GM12891 (cell line): ENCODE measurements around the gene APC2.

ENCODE experiments used
- DNase-seq: peaks from one replicate; pipeline ENCODE4 v3.0.0; 2011; ENCODE audit warnings: low spot score; ENCODE audit not compliant: insufficient read length
- FAIRE-seq: peaks from 2 replicates; lab custom pipeline; 2011; peaks lifted over from hg19 to GRCh38; lab: Jason Lieb, UNC
- PAX5 ChIP-seq: IDR thresholded peaks from 2 replicates; pipeline ENCODE4 v1.6.1; 2011; ENCODE audit warnings: low read length, moderate library complexity, mild to moderate bottlenecking; ENCODE audit not compliant: insufficient read depth, severe bottlenecking
- POLR2A ChIP-seq: IDR thresholded peaks from 2 replicates; pipeline ENCODE4 v1.6.1; 2011; ENCODE audit warnings: low read depth, low read length, control low read depth
- POLR2AphosphoS5 ChIP-seq: IDR thresholded peaks from 2 replicates; pipeline ENCODE4 v1.6.1; 2011; ENCODE audit warnings: low read depth, low read length, control low read depth
- POU2F2 ChIP-seq: IDR thresholded peaks from 2 replicates; pipeline ENCODE4 v1.6.1; 2011; ENCODE audit warnings: low read depth, mild to moderate bottlenecking, control low read depth, low read length, moderate library complexity
- SPI1 ChIP-seq: IDR thresholded peaks from 2 replicates; pipeline ENCODE4 v1.6.1; 2011; ENCODE audit warnings: low read depth, low read length, control low read depth
- TAF1 ChIP-seq: IDR thresholded peaks from 2 replicates; pipeline ENCODE4 v1.6.1; 2011; ENCODE audit warnings: low read depth, low read length, control low read depth

APC2 gene

DNA sequence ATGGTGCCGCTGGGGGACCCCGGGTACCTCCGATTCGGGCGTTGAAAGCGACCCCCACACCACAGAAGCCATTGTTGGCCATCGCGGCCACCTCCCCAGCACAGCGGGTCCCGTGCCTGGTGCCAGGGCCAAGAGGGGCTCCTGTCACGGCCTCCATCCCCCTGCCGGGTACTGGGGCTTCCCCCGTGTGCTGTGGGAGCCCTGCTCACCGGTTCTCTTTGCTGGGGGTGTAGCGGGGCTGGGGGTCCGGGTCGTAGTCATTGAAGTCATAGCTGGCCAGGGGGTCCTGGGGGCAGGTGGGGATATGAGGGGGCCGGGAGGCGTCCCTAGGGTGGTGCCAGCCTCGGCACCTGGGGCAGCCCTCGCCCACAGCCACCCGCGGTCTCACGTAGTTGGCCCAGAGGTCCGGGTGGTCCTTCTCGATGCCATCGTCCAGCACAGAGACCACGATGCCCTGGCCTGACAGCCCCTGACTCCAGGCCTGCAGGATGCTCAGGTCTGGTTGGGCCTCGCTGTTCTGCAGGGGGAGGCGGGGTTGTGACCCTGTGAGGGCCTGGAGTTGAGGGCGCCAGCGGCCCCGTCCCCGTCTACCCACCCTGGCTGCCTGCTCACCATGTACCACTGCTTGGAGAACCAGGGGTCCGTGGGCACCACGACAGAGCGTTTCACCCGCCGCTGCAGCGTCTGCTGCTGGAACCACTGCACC, 37.8 kb downstream of the APC2 start:
- no peak for TF ChIP-seq SPI1
- no peak for TF ChIP-seq PAX5
- no peak for TF ChIP-seq POLR2AphosphoS5
- FAIRE-seq (no peak), DNase-seq (no peak)

DNA sequence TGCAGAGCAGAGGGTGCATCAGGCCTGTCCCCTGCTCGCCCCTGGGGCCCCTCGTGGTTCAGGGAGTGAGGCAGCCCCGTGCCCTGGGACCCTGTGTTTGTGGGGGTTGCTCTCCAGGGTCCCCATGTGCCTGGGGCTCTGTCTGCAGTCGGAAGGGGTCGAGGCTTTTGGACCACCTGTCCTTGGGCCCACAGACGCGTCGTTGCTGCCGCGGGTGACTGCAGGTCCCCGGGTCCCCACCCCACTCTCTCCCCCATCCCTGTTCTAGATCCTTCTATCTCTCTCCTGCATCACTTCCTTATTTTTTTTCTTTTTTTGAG, 38.3 kb downstream of the APC2 start:
- no peak for FAIRE-seq
- no peak for DNase-seq
- TF ChIP-seq TAF1 (no peak), POU2F2 (no peak), POLR2A (no peak), SPI1 (no peak), POLR2AphosphoS5 (no peak), PAX5 (no peak)

DNA sequence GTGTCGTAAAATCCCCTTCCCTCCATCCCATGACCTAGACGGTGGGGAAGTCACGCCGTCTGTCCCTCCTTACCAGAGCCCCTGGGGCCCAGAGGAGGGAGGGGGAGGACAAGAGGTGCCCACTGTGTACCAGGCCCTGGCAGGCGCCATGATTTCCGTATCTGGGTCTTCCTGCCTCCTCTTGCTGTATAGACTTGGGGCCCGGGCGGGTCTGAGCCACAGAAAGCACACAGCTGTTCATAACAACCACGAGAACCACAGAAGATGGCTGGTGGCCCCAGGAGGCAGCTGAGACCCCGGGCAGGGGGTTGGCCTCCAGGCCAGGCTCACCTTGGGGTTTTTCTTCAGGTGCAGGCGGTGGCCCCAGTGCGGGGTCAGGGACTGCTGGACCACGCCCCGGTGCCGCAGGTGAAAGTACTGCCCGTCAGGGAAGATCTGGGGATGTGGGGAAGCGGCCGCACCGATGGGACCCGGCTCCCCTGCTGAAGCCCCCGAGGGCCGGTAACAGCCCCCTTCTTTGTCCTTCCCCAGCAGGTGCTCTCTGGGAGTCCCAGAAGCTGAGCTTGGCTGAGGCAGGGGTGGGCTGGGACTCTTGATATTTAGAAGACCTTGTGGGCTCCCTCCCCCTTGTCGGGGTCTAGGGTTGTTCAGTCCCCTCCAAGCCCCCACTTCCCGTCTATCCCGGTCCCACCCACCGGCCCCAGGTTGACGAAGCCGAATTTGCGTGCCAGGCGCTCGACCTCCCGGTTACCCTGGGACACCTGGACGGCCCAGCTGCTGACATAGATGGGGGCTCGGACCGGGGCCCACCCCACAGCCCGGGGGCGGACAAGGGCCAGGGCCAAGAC, 39.8 kb downstream of the APC2 start:
- no peak for FAIRE-seq
- TF ChIP-seq POU2F2 (no peak), TAF1 (no peak), POLR2A (no peak), PAX5 (no peak), SPI1 (no peak), POLR2AphosphoS5 (no peak)
- DNase-seq, result no peak

DNA sequence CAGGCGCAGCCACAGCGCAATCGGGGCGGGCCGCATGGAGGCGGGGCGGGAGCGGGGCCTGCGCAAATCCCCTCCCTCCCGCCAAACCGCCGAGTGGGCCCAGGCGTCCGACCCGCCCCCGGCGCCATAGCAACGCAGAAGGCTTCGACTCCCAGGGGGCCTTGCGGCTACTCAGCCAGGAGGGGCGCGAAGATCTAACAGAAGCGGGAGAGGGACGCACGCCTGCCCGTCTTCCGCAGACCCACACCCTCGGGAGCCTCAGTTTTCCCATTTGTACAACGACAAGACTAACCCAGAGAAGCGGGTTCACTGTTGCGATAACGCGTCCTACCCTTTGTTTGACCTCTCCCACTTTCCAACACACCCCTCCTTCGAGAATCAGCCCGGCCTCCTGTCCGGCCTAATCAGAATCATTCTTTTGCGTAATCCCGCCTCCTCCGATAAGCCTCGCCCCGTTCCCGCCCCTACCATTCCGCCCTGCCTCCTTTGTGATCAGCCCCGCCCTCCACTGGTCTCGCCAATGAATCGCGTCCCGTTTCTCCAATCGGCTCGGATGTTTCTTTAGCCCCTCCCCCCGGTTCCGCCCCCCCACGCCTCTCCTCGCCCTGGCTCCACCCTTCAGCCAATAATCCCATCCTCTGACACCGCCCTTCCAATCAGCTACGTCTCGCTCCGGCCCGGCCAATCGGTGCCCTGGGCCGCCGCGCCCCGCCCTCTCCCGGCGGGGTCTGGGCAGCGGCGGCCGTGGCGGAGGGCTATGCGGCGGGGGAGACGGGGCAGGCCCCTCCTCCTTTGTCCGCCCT, 40.6 kb downstream of the APC2 start, which contains the start of gene PCSK4:
PCSK4 (minus strand) TSS at position 40 of the 803 bp plus-strand sequence; CDS start at position 36, 4 bp downstream.
- peak; percentile 99 for FAIRE-seq
- TF ChIP-seq POLR2AphosphoS5 (no peak), TAF1 (no peak), PAX5 (no peak), SPI1 (no peak), POLR2A (no peak), POU2F2 (no peak)
- DNase-seq, result peak; percentile 97

DNA sequence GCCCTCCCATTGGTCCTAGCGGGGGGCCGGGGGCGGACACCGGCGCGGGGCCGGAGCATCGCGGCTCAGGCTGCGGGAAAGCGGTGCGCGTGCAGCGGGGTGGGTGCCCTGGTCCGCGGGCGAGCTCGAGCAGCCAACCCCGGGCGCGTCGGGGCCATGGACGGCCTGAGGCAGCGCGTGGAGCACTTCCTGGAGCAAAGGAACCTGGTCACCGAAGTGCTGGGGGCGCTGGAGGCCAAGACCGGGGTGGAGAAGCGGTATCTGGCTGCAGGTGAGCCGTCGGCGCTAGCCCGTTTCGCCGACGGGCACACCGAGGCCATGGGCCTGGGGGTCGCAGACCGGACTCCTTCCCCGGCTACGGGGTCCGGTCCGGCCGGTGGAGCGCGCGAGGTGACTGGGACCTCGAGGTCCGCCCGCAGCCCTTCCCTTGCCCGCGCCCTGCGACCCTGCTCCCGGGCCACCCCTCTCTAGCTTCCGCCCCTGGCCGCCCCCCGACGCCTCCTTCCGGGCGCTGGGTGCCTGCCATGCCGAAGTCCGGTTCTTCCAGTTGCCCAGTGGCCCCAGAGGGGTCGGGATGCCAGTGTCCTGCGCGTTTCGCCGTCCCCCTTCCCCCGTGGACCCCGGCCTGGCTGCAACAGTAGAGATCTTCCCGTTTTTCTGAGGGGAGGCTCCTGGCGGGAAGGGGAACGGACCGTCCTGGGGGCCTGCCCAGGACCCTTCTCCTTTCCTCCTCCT, 41.4 kb downstream of the APC2 start, which contains the start of gene REEP6:
REEP6 (plus strand) TSS at position 68 of the 735 bp plus-strand sequence; CDS start at position 157, 89 bp downstream.
- TF ChIP-seq TAF1, result no peak
- TF ChIP-seq POU2F2, result no peak
- TF ChIP-seq POLR2A, result no peak
- no peak for TF ChIP-seq SPI1
- TF ChIP-seq POLR2AphosphoS5, result no peak
- FAIRE-seq (no peak), DNase-seq (no peak)

DNA sequence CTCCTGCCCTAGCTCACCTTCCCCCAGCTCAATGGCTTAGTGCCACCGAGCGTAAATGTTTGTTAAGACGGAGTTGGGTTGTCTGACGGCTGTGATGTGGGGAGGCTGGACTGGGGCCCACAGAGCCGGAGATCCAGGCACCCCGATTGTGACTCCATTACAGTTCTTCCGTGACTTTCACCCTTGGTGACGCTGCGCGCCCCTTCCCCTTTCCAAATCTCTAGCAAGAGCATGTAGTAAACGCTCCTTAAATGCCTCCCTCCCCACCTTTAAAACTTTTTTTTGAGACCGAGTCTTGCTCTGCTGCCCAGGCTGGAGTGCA, 41.9 kb downstream of the APC2 start:
- peak; percentile 41 for FAIRE-seq
- TF ChIP-seq POLR2A (no peak), POU2F2 (no peak), TAF1 (no peak), SPI1 (no peak), PAX5 (no peak), POLR2AphosphoS5 (no peak)
- DNase-seq, result no peak

DNA sequence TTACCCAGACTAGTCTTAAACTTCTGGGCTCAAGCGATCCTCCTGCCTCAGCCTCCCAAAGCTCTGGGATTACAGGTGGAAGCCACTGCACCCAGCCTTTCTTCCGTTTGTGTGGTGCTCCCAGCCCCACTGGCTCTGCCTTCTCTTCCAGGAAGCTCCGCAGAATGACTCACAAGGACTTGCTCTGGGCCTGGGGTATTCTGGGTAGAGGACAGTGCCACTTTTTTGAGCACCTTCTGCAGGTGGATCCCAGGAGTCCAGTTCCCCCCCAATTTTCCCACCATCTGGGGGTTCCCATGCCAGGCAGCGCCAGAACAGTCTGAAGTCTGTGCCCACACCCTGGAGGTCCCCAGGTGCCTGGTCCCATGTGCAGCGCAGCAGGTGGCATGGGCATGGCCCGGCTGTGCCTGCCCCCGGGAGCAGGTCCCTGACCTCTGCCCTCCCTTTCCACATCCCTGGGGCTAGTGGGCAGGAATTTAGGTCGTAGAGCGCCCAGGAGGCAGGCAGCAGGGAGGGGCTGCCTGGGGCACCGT, 42.6 kb downstream of the APC2 start:
- no peak for FAIRE-seq
- TF ChIP-seq POU2F2 (no peak), PAX5 (no peak), POLR2AphosphoS5 (no peak), SPI1 (no peak), TAF1 (no peak), POLR2A (no peak)
- DNase-seq, result no peak

DNA sequence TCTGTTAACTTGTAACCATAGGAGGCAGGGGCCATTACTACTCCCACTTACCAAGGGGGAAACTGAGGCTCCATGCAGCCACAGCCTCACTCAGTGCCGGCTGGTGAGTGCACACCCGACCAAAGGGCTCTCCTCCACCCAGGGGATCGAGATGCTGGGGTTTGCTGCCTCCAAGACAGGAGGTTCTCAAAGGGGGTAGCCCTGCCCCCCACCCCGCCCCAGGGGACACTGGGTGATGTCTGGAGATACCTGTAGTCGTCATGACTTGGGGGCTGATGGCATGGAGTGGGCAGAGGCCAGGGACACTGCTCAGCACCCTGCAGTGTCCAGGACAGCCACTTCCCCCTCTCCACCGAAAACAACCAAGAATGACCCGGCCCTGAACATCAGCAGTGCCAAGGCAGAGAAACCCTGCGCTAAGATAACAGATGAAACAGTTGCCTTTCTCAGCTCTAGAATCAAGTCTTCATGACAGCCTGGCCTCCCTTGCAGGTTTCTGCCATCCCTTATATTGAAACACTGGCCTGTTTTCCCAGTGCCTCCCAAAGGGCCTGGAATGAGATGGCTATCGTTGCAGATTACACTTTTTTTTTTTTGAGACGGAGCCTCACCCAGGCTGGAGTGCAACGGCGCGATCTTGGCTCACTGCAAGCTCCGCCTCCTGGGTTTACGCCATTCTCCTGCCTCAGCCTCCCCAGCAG, 44.3 kb downstream of the APC2 start:
- no peak for TF ChIP-seq TAF1
- no peak for TF ChIP-seq SPI1
- TF ChIP-seq POLR2A, result no peak
- TF ChIP-seq POU2F2, result no peak
- TF ChIP-seq POLR2AphosphoS5, result no peak
- TF ChIP-seq PAX5, result no peak
- DNase-seq, result no peak
- no peak for FAIRE-seq
